Activated T-helper 1 cell treated with anti-CD3 and anti-CD28 coated beads, Interleukin-12 subunit alpha, Interleukin-12 subunit beta, Interleukin-2, Interleukin-4 antibody, amounts not matched to agents 30 ng/mL and 10 ng/mL and 1 ng/mL, durations not matched to agents 14 hours and 24 hours and 36 hours (primary cell): ENCODE data around the gene AMY1C. TPM values are rescaled to one million over a fixed set of nuclear protein-coding genes. Genes with fewer than 3 reads are reported as not detected.

ENCODE experiments used
- DNase-seq: peaks from one replicate; pipeline ENCODE4 v3.0.0; 2021; ENCODE audit warnings: low spot score
- H3K27ac Mint-ChIP-seq: one replicate; pipeline ENCODE4 v1.8.0; 2021; ENCODE audit warnings: mild to moderate bottlenecking, mixed read lengths
- H3K27me3 Mint-ChIP-seq: one replicate; pipeline ENCODE4 v1.8.0; 2022; ENCODE audit warnings: mild to moderate bottlenecking, moderate library complexity, mixed read lengths; ENCODE audit not compliant: insufficient read depth
- H3K36me3 Mint-ChIP-seq: one replicate; pipeline ENCODE4 v1.8.0; 2021; ENCODE audit warnings: low read depth, mixed read lengths
- H3K4me1 Mint-ChIP-seq: one replicate; pipeline ENCODE4 v1.8.0; 2021; ENCODE audit warnings: low read depth, mixed read lengths
- H3K4me3 Mint-ChIP-seq: one replicate; pipeline ENCODE4 v1.8.0; 2021; ENCODE audit warnings: mild to moderate bottlenecking, moderate library complexity, mixed read lengths
- H3K9me3 Mint-ChIP-seq: one replicate; pipeline ENCODE4 v1.8.0; 2021; ENCODE audit warnings: mixed read lengths
- intact Hi-C: fragments of 100-400 bp; cut with micrococcal nuclease; formaldehyde crosslinking; loops from one replicate; pipeline ENCODE4 v1.15.1; 2024
- total RNA-seq: library from RNA; stranded (reverse); gene quantifications from 2 replicates; pipeline ENCODE4 v1.2.3, GENCODE V29; 2022

AMY1C gene
- total RNA-seq, 1 donor from 2014 or later = not detected

- Mint-ChIP-seq H3K27me3 (no peaks in the 10 kb centered on the region), H3K27ac (no peak overlapping the region), H3K4me3 (no peak overlapping the region), H3K9me3 (no peaks in the 10 kb centered on the region), H3K4me1 (no peaks in the 10 kb centered on the region), H3K36me3 (no peaks in the 10 kb centered on the region)
- DNase-seq = no peak
- intact Hi-C loops = no loop called here
These were observed 34.3 kb downstream of the AMY1C start for GRCh38 chr1:103783944-103784377.

- no peak overlapping the region for H3K27ac Mint-ChIP-seq
- no peak overlapping the region for H3K4me3 Mint-ChIP-seq
- intact Hi-C loops = no loop called here
- H3K36me3 Mint-ChIP-seq = no peaks in the 10 kb centered on the region
- H3K4me1 Mint-ChIP-seq = no peaks in the 10 kb centered on the region
- no peaks in the 10 kb centered on the region for H3K9me3 Mint-ChIP-seq
- no peaks in the 10 kb centered on the region for H3K27me3 Mint-ChIP-seq
- no peak for DNase-seq
These were observed 38.7 kb downstream of the AMY1C start for GRCh38 chr1:103788377-103788776.

GRCh38 chr1:103790172-103790571 lies 40.5 kb downstream of the AMY1C start:
- no peaks in the 10 kb centered on the region for H3K36me3 Mint-ChIP-seq
- no peak for DNase-seq
- no peaks in the 10 kb centered on the region for H3K27me3 Mint-ChIP-seq
- no peak overlapping the region for H3K4me3 Mint-ChIP-seq
- intact Hi-C loops = no loop called here
- peaks cover 5% of the 10 kb centered on the region for H3K9me3 Mint-ChIP-seq
- H3K27ac Mint-ChIP-seq = no peak overlapping the region
- H3K4me1 Mint-ChIP-seq = no peaks in the 10 kb centered on the region

Other genes with a start within 250 kb of the AMY1C start
- gene RNPC3, start 224.2 kb upstream of the AMY1C start, total RNA-seq = 17.1 and 20.6 TPM in 2 replicates
- gene AMY2B, start 178.3 kb upstream of the AMY1C start, total RNA-seq = 3.4 and 3.9 TPM in 2 replicates
- gene AMY2A, start 132.5 kb upstream of the AMY1C start, total RNA-seq = not detected in 2 replicates
- gene AMY1A, start 94.1 kb upstream of the AMY1C start, total RNA-seq = not detected in 2 replicates
- not detected in 2 replicates for gene AMY1B, start 53.7 kb upstream of the AMY1C start, total RNA-seq